Natural killer cell (primary cell): ENCODE data around the gene FOXN3. TPM values are rescaled to one million over a fixed set of nuclear protein-coding genes. Genes with fewer than 3 reads are reported as not detected.

Source experiments
- ATAC-seq, 3 donors: fragments of 150-1000 bp in 2 of 3; fragments of 200-7000 bp in 1 of 3; cut with Tn5 transposase; 1 replicate in 1 of 3; 2 replicates in 2 of 3; pipeline ENCODE4 v1.10.0; 2021; ENCODE audit warnings: mild to moderate bottlenecking in 2 of 3, moderate library complexity in 2 of 3
- DNase-seq, 2 donors: peaks; one replicate each; pipeline versions ENCODE4 v3.0.0 to v3.0.0-alpha.2; 2013 to 2021; ENCODE audit warnings: mixed read lengths in 1 of 2
- H3K27ac ChIP-seq: one replicate; pipeline ENCODE4 v1.5.1; 2013; ENCODE audit warnings: mild to moderate bottlenecking, low read length
- H3K27me3 ChIP-seq: one replicate; pipeline ENCODE4 v1.6.1; 2013; ENCODE audit warnings: low read length; ENCODE audit not compliant: control insufficient read depth, insufficient read depth
- H3K36me3 ChIP-seq: one replicate; pipeline ENCODE4 v1.6.1; 2013; ENCODE audit warnings: low read length; ENCODE audit not compliant: control insufficient read depth, insufficient read depth
- H3K4me1 ChIP-seq: one replicate; pipeline ENCODE4 v1.6.1; 2013; ENCODE audit warnings: low read length; ENCODE audit not compliant: control insufficient read depth, insufficient read depth
- H3K4me3 ChIP-seq: one replicate; pipeline ENCODE4 v1.5.1; 2013; ENCODE audit warnings: low read length
- H3K9me3 ChIP-seq: one replicate; pipeline ENCODE4 v1.6.1; 2013; ENCODE audit warnings: low read length; ENCODE audit not compliant: control insufficient read depth, insufficient read depth
- H3K27ac Mint-ChIP-seq, 2 donors: one replicate each; pipeline ENCODE4 v1.8.0; 2022; ENCODE audit warnings: mild to moderate bottlenecking in 2 of 2, mixed read lengths in 2 of 2, moderate library complexity in 1 of 2
- H3K27me3 Mint-ChIP-seq, 2 donors: one replicate each; pipeline ENCODE4 v1.8.0; 2022; ENCODE audit warnings: low read depth in 2 of 2, mixed read lengths in 2 of 2
- H3K36me3 Mint-ChIP-seq: one replicate; pipeline ENCODE4 v1.8.0; 2022; ENCODE audit warnings: mixed read lengths
- H3K4me1 Mint-ChIP-seq, 2 donors: one replicate each; pipeline ENCODE4 v1.8.0; 2022; ENCODE audit warnings: mixed read lengths in 2 of 2
- H3K4me3 Mint-ChIP-seq: one replicate; pipeline ENCODE4 v1.8.0; 2022; ENCODE audit warnings: mild to moderate bottlenecking, moderate library complexity, mixed read lengths
- H3K9me3 Mint-ChIP-seq, 2 donors: one replicate each; pipeline ENCODE4 v1.8.0; 2022; ENCODE audit warnings: mixed read lengths in 2 of 2
- CTCF ChIP-seq: fragments of 200-600 bp; IDR thresholded peaks from one replicate; pipeline ENCODE4 v1.8.0; 2022; ENCODE audit warnings: antibody characterized with exemption
- WGBS: methylation state at CpG from one replicate; pipeline ENCODE4 v1.1.7; 2013; ENCODE audit warnings: missing lambda C conversion rate; ENCODE audit not compliant: insufficient coverage; 5-methylcytosine and 5-hydroxymethylcytosine counted together
- intact Hi-C: fragments of 100-400 bp; cut with micrococcal nuclease; formaldehyde crosslinking; loops from one replicate; pipeline ENCODE4 v1.14.2; 2022
- total RNA-seq, 4 donors: library from RNA; stranded (reverse); fragments of 120-200 nt in 1 of 4; gene quantifications; one replicate each; pipeline versions ENCODE4 v1.2.3 to v1.2.4, GENCODE V29; 2013 to 2022

FOXN3 gene
- total RNA-seq, 3 donors from 2014 or later (not counting 1 experiment from before 2014, with no cell fraction given), result 209 to 216 (median 209) TPM

- H3K27ac Mint-ChIP-seq, result no peak overlapping the region
- 98% methylated on average over 4 of the region's 4 CpGs for WGBS
- Histone ChIP-seq H3K27ac (no peak overlapping the region), H3K4me1 (peaks cover 4% of the 10 kb centered on the region), H3K36me3 (peaks cover 6% of the 10 kb centered on the region), H3K27me3 (no peaks in the 10 kb centered on the region), H3K4me3 (no peak overlapping the region), H3K9me3 (no peaks in the 10 kb centered on the region)
- H3K4me1 Mint-ChIP-seq, result peaks cover 59 to 70% of the 10 kb centered on the region in 2 donors
- no peak for TF ChIP-seq CTCF
- H3K27me3 Mint-ChIP-seq, result no peaks in the 10 kb centered on the region
- DNase-seq (no peak), ATAC-seq (no peak)
- intact Hi-C loops, result no loop called here
- H3K36me3 Mint-ChIP-seq, result no peaks in the 10 kb centered on the region
- H3K4me3 Mint-ChIP-seq, result no peak overlapping the region
- H3K9me3 Mint-ChIP-seq, result no peaks in the 10 kb centered on the region
These were observed 151.8 kb downstream of the FOXN3 start for GRCh38 chr14:89265234-89265633.

GRCh38 chr14:89264196-89264800 is 152.7 kb downstream of the FOXN3 start:
- H3K27ac ChIP-seq, result no peak overlapping the region
- ATAC-seq (no peak), DNase-seq (no peak)
- Mint-ChIP-seq H3K9me3 (no peaks in the 10 kb centered on the region), H3K27me3 (no peaks in the 10 kb centered on the region), H3K4me3 (no peak overlapping the region), H3K36me3 (no peaks in the 10 kb centered on the region), H3K4me1 (peaks cover 50 to 65% of the 10 kb centered on the region in 2 donors), H3K27ac (peak overlapping the region in 1 of 2 donors; percentile 48)
- peaks cover 6% of the 10 kb centered on the region for H3K36me3 ChIP-seq
- H3K9me3 ChIP-seq, result no peaks in the 10 kb centered on the region
- TF ChIP-seq CTCF, result no peak
- H3K27me3 ChIP-seq, result no peaks in the 10 kb centered on the region
- H3K4me3 ChIP-seq, result no peak overlapping the region
- intact Hi-C loops, result no loop called here
- 72% methylated on average over 6 of the region's 6 CpGs for WGBS
- peaks cover 4% of the 10 kb centered on the region for H3K4me1 ChIP-seq

DNA sequence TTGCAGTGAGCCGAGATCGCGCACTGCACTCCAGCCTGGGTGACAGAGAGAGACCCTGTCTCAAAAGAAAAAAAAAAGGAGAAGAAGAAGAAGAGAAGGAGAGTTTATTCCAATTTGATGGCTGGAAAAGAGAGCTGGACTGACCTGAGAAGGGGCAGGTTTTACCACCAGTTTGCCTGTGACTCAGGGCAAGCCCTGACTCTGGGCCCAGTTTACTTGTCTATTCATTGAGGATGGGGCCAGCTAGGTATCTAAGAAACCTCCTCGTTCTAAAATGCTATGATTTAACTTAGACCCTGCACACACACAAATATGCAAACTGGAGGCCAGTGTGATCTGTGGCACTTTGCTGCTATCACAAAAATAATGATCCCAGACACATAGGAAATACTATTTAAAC is 155.0 kb downstream of the FOXN3 start:
- no peaks in the 10 kb centered on the region for H3K9me3 ChIP-seq
- no peak overlapping the region for H3K27ac ChIP-seq
- no peak for TF ChIP-seq CTCF
- H3K4me3 Mint-ChIP-seq, result no peak overlapping the region
- H3K9me3 Mint-ChIP-seq, result no peaks in the 10 kb centered on the region
- H3K27me3 Mint-ChIP-seq, result no peaks in the 10 kb centered on the region
- no peak for ATAC-seq
- no peaks in the 10 kb centered on the region for H3K27me3 ChIP-seq
- H3K27ac Mint-ChIP-seq, result peak overlapping the region; percentile 8 to 50
- H3K4me3 ChIP-seq, result no peak overlapping the region
- 96% methylated on average over 4 of the region's 4 CpGs for WGBS
- intact Hi-C loops, result no loop called here
- no peaks in the 10 kb centered on the region for H3K36me3 Mint-ChIP-seq
- peaks cover 46 to 66% of the 10 kb centered on the region in 2 donors for H3K4me1 Mint-ChIP-seq
- peaks cover 8% of the 10 kb centered on the region for H3K4me1 ChIP-seq
- peaks cover 6% of the 10 kb centered on the region for H3K36me3 ChIP-seq
- no peak for DNase-seq

DNA sequence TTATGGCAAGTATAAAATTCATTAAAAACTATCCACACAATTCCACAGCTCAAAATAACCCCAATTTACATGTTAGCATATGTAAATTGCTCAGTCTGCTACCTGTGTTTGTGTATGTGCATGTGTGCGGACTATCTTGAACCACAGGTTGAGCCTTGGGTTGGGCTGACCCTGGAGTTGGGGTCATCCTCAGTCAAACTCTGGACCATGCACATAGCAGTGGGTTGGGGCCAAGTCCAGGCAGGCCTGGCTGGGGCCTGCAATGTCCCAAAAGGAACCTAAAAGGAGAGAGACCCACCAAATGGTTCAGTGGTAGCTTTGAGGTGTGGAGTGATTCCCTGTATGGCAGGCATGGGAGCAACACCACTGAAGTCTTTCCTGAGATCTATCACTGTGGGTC is 156.1 kb downstream of the FOXN3 start:
- Mint-ChIP-seq H3K4me3 (no peak overlapping the region), H3K4me1 (peaks cover 51 to 66% of the 10 kb centered on the region in 2 donors), H3K27me3 (no peaks in the 10 kb centered on the region), H3K27ac (no peak overlapping the region), H3K9me3 (no peaks in the 10 kb centered on the region), H3K36me3 (no peaks in the 10 kb centered on the region)
- TF ChIP-seq CTCF, result no peak
- no peak for ATAC-seq
- intact Hi-C loops, result no loop called here
- Histone ChIP-seq H3K4me3 (no peak overlapping the region), H3K9me3 (no peaks in the 10 kb centered on the region), H3K4me1 (peaks cover 11% of the 10 kb centered on the region), H3K27ac (no peak overlapping the region), H3K27me3 (no peaks in the 10 kb centered on the region), H3K36me3 (peaks cover under 1% of the 10 kb centered on the region)
- no peak for DNase-seq
- WGBS, result 87% methylated on average over 1 of the region's 1 CpG
